ENCODE measurements around the gene NRF1.

GRCh38 chr7:129784437-129784782, 172.9 kb downstream of the NRF1 start:
- TF ChIP-seq CTCF (IDR thresholded peaks at IDR 0.05; ENCODE audit: low read length) (no peak), EZH2phosphoT487 (IDR thresholded peaks at IDR 0.05; ENCODE audit: low read length) (no peak)
